Measurements from ENCODE around the gene MYO9A. TPM values are rescaled to one million over a fixed set of nuclear protein-coding genes. Genes with fewer than 3 reads are reported as not detected.

Gene MYO9A
- total and polyA plus RNA-seq, 5 donors: 4.9 to 35.8 (median 33.9) TPM

DNA sequence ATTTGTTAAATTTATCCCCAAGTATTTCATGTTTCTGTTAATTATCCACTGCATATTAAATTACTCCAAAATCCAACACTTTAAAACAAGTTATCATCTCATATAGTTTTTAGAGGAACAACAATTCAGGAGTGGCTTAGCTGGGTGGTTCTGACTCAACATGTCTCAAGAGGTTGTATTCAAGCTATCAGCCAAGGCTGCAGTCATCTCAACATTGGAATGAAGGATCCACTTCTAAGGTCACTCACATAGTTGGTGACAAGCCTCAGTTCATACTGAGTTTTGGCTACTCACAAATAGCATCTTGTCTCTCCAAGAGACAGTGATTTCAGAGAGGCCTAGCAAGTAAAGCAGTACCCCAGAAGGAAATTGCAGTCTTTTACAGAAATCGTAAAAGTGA lies 172.9 kb downstream of the MYO9A start:
- DNase-seq (no peak), ATAC-seq (no peak)
- Histone ChIP-seq H3K27ac (ENCODE audit: low read length) (no peak overlapping the region), H3K4me3 (ENCODE audit: low read length) (no peak overlapping the region), H3K4me1 (ENCODE audit: control insufficient read depth, insufficient read depth, low read length) (no peaks in the 10 kb centered on the region), H3K9me3 (ENCODE audit: control insufficient read depth, low read length) (no peaks in the 10 kb centered on the region), H3K27me3 (ENCODE audit: control insufficient read depth, insufficient read depth) (no peaks in the 10 kb centered on the region)
- intact Hi-C loops (cut with DNase I): no loop called here
- 91% methylated on average over 1 of the region's 1 CpG for WGBS

DNA sequence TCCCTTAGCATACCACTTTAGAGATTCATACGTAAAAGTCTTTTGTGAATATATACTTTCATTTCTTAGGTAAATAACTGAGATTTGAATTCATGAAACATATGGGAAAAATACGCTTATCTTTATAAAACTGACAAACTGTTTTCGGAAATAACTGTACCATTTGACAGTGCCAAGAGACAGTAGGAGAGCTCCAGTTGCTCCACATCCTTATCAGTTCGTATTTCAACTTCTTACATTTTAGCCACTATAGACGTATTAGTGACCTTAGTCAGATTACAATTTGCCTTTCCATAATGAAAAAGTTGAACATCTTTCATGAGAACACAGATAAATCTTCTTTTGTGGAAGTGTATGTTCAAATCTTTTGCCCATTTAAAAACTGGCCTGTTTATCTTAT lies 174.1 kb downstream of the MYO9A start:
- intact Hi-C loops (cut with DNase I): no loop called here
- 81% methylated on average over 5 of the region's 5 CpGs for WGBS
- no peak for ATAC-seq
- no peak overlapping the region for H3K27ac ChIP-seq (ENCODE audit: low read length)
- H3K27me3 ChIP-seq (ENCODE audit: control insufficient read depth, insufficient read depth): no peaks in the 10 kb centered on the region
- H3K4me1 ChIP-seq (ENCODE audit: control insufficient read depth, insufficient read depth, low read length): no peaks in the 10 kb centered on the region
- DNase-seq: no peak
- H3K4me3 ChIP-seq (ENCODE audit: low read length): no peak overlapping the region
- no peaks in the 10 kb centered on the region for H3K9me3 ChIP-seq (ENCODE audit: control insufficient read depth, low read length)

DNA sequence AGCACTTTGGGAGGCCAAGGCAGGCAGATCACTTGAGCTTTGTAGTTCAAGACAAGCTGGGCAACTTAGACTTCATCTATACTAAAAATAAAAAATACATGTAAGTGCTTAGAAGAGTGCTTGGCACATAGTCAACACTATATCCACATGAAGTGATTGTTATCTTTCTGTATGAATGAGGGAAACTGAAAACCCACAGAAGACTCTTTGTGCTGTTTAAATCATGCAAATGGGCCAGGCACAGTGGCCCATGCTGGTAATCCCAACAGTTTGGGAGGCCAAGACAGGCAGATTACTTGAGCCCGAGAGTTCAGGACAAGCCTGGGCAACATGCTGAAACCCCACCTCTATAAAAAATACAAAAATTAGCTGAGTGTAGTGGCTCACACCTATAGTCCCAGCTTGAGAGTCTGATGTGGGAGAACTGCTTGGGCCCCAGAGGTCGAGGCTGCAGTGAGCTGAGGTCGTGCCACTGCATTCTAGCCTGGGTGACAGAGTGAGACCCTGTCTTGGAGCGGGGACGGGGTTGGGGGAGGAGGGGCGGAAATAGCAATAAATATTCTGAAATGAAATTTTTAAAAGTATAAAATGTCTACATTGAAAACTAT lies 177.9 kb downstream of the MYO9A start:
- ATAC-seq: no peak
- Histone ChIP-seq H3K4me3 (ENCODE audit: low read length) (no peak overlapping the region), H3K27me3 (ENCODE audit: control insufficient read depth, insufficient read depth) (no peaks in the 10 kb centered on the region), H3K4me1 (ENCODE audit: control insufficient read depth, insufficient read depth, low read length) (no peaks in the 10 kb centered on the region), H3K27ac (ENCODE audit: low read length) (no peak overlapping the region), H3K9me3 (ENCODE audit: control insufficient read depth, low read length) (no peaks in the 10 kb centered on the region)
- intact Hi-C loops (cut with DNase I): no loop called here
- 91% methylated on average over 6 of the region's 6 CpGs for WGBS
- no peak for DNase-seq

DNA sequence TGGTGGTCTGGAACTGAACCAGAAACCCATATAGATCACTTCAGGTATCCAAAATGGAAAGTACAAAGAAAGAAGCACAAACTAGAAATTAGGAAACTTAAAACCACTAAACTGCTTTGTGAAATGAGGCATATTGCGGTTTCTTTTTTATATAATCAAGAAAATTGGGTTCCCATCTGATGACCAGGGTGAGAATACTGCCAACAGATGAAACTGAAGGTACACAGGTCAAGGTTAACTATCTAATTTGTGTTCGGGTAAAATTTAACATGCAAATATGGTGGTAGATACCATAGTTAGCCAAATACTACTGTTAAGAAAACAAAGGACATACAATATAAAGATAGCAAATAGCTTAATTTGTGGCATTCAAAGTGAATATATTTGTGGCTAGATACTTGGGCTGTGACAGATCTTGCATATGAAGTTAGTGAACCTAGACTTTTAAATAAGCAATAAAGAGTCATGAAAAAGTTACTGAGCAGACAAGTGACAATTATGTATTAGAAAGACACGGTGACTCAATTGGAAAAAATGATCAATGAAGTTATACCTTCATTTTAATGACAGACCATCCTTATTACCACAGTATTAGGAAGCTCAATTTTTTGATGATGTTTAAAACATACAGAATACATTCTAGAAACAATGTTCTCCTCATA lies 180.2 kb downstream of the MYO9A start:
- Histone ChIP-seq H3K4me3 (ENCODE audit: low read length) (no peak overlapping the region), H3K27me3 (ENCODE audit: control insufficient read depth, insufficient read depth) (no peaks in the 10 kb centered on the region), H3K9me3 (ENCODE audit: control insufficient read depth, low read length) (no peaks in the 10 kb centered on the region), H3K27ac (ENCODE audit: low read length) (no peak overlapping the region), H3K4me1 (ENCODE audit: control insufficient read depth, insufficient read depth, low read length) (no peaks in the 10 kb centered on the region)
- intact Hi-C loops (cut with DNase I): no loop called here
- ATAC-seq (no peak), DNase-seq (no peak)
- 93% methylated on average over 3 of the region's 3 CpGs for WGBS

DNA sequence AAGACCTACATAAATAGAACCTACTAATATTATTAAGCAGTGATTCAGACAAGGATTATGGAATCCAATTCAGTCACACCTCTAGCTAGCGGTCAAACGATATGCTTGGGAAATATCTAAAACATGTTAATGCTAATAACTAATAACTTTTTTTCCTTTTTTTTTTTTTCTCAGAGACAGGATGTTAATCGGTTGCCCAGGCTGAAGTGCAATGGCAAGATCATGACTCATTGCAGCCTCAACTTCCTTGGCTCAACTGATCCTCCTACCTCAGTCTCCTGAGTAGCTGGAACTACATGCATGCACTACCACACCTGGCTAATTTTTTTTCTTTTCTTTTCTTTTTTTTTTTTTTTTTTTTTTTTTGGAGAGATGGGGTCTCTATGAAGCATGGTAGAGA lies 183.5 kb downstream of the MYO9A start:
- DNase-seq (no peak), ATAC-seq (no peak)
- Histone ChIP-seq H3K4me1 (ENCODE audit: control insufficient read depth, insufficient read depth, low read length) (no peaks in the 10 kb centered on the region), H3K27me3 (ENCODE audit: control insufficient read depth, insufficient read depth) (no peaks in the 10 kb centered on the region), H3K4me3 (ENCODE audit: low read length) (no peak overlapping the region), H3K9me3 (ENCODE audit: control insufficient read depth, low read length) (no peaks in the 10 kb centered on the region), H3K27ac (ENCODE audit: low read length) (no peak overlapping the region)
- intact Hi-C loops (cut with DNase I): no loop called here
- WGBS: 81% methylated on average over 3 of the region's 3 CpGs

DNA sequence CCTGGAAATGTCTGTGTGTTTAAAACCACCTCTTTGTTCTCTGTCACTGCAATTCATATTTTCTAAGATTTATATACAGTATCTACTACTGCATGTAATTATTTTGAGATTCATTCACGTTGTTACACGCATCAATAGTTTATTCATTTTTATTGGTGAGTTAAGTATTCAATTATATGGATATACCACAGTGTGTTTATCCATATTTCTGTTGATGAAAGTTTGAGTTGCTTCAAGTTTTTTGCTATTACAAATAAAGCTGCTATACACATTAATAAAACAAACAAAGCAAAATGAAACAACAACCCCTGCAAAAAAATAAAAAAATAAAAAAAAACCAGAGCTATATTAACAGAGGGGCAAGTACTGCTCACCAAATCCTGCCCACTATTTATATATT lies 185.3 kb downstream of the MYO9A start:
- no peak overlapping the region for H3K27ac ChIP-seq (ENCODE audit: low read length)
- 94% methylated on average over 2 of the region's 2 CpGs for WGBS
- H3K4me1 ChIP-seq (ENCODE audit: control insufficient read depth, insufficient read depth, low read length): no peaks in the 10 kb centered on the region
- no peak overlapping the region for H3K4me3 ChIP-seq (ENCODE audit: low read length)
- ATAC-seq (no peak), DNase-seq (no peak)
- intact Hi-C loops (cut with DNase I): no loop called here
- H3K9me3 ChIP-seq (ENCODE audit: control insufficient read depth, low read length): no peaks in the 10 kb centered on the region
- no peaks in the 10 kb centered on the region for H3K27me3 ChIP-seq (ENCODE audit: control insufficient read depth, insufficient read depth)

DNA sequence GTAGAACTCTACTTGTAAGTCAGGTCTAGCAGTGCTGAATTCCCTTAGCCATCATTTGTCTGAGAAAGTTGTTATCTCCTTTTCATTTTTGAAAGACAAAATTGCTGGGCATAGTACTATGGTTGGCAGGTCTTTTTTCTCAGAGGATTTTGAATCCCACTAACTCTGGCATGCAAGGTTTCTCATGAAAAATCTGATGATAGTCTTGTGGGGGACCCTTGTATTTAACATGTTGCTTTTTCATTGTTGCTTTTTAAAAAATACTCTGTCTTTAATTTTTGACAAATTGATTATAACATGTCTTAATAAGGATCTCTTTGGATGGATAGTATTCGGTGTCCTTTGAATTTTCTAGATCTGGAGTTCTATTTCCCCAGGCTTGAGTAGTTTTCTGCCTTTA lies 186.7 kb downstream of the MYO9A start:
- no peak overlapping the region for H3K27ac ChIP-seq (ENCODE audit: low read length)
- no peaks in the 10 kb centered on the region for H3K9me3 ChIP-seq (ENCODE audit: control insufficient read depth, low read length)
- no peak overlapping the region for H3K4me3 ChIP-seq (ENCODE audit: low read length)
- DNase-seq (no peak), ATAC-seq (no peak)
- H3K27me3 ChIP-seq (ENCODE audit: control insufficient read depth, insufficient read depth): no peaks in the 10 kb centered on the region
- WGBS: 96% methylated on average over 1 of the region's 1 CpG
- H3K4me1 ChIP-seq (ENCODE audit: control insufficient read depth, insufficient read depth, low read length): no peaks in the 10 kb centered on the region
- intact Hi-C loops (cut with DNase I): no loop called here

DNA sequence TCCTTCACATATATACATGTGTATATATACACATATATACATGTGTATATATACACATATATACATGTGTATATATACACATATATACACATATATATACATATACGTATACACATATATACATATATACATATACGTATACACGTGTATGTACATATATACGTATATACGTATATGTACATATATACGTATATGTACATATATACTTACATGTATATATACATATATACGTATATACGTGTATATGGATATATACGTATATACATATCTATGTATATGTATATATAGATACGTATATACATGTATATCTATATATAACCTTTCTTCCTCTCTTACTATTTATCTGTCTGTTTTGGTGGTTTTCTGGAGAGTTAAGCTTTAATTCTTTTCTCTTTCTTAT lies 192.8 kb downstream of the MYO9A start:
- Histone ChIP-seq H3K27ac (ENCODE audit: low read length) (no peak overlapping the region), H3K4me1 (ENCODE audit: control insufficient read depth, insufficient read depth, low read length) (no peaks in the 10 kb centered on the region), H3K9me3 (ENCODE audit: control insufficient read depth, low read length) (no peaks in the 10 kb centered on the region), H3K27me3 (ENCODE audit: control insufficient read depth, insufficient read depth) (no peaks in the 10 kb centered on the region), H3K4me3 (ENCODE audit: low read length) (no peak overlapping the region)
- intact Hi-C loops (cut with DNase I): no loop called here
- no peak for DNase-seq
- WGBS: 97% methylated on average over 10 of the region's 10 CpGs
- ATAC-seq: no peak

DNA sequence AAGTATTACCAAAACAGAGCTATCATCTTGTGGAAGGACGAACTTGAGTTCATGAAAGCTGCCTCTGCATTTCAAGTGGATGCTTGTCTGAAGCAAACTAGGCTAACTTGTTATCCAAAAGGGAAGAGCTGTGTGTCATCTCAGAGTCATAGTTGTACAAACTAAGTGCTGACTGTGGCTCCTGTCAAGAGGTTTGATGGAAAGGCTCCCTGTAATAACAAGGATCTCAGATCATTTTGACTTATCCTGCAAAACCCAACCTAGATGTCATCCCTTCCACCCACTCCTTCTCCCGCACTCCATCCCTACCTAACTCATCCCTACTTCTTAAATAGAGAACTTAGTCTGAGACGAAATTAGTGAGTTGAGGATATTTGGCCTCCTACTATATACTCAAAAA lies 196.8 kb downstream of the MYO9A start:
- ATAC-seq: no peak
- no peak for DNase-seq
- no peak overlapping the region for H3K27ac ChIP-seq (ENCODE audit: low read length)
- 89% methylated on average over 3 of the region's 3 CpGs for WGBS
- no peaks in the 10 kb centered on the region for H3K9me3 ChIP-seq (ENCODE audit: control insufficient read depth, low read length)
- no peak overlapping the region for H3K4me3 ChIP-seq (ENCODE audit: low read length)
- intact Hi-C loops (cut with DNase I): no loop called here
- H3K27me3 ChIP-seq (ENCODE audit: control insufficient read depth, insufficient read depth): no peaks in the 10 kb centered on the region
- no peaks in the 10 kb centered on the region for H3K4me1 ChIP-seq (ENCODE audit: control insufficient read depth, insufficient read depth, low read length)

DNA sequence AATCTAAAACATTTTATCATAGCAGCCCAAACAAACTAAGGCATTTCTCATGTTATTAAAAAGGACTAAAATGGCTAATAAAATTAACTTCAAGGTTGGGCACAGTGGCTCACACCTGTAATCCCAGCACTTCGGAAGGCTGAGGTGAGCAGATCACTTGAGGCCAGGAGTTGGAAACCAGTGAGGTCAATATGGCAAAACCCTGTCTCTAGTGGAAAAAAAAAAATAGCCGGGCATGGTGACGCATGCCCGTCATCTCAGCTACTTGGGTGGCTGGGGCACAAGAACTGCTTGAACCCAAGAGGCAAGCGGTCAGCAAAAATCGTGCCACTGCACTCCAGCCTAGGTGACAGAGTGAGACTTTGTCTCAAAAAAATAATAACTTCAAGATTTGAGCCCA lies 197.4 kb downstream of the MYO9A start:
- 97% methylated on average over 6 of the region's 6 CpGs for WGBS
- H3K27me3 ChIP-seq (ENCODE audit: control insufficient read depth, insufficient read depth): no peaks in the 10 kb centered on the region
- no peaks in the 10 kb centered on the region for H3K4me1 ChIP-seq (ENCODE audit: control insufficient read depth, insufficient read depth, low read length)
- intact Hi-C loops (cut with DNase I): no loop called here
- no peak for DNase-seq
- no peak overlapping the region for H3K4me3 ChIP-seq (ENCODE audit: low read length)
- no peaks in the 10 kb centered on the region for H3K9me3 ChIP-seq (ENCODE audit: control insufficient read depth, low read length)
- ATAC-seq: no peak
- no peak overlapping the region for H3K27ac ChIP-seq (ENCODE audit: low read length)

DNA sequence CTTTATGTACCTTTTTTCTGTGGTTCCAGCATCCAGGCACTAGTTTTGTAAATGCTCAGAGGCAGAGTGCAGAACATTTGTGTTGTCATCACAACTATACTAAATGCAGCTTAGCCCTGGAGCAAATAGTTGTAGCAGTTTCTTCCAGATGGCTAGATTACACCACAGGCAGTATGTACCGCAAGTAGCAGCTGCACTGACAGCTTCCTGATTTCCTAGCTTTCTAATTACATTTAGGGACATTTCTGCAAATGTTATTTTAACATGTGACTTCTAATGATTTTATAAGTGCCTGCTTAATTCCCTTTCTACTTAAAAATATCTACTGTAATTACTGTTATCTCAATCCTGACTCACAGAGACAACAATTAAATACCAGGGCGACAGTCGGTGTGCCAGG lies 201.1 kb downstream of the MYO9A start:
- ATAC-seq (no peak), DNase-seq (no peak)
- 75% methylated on average over 3 of the region's 3 CpGs for WGBS
- intact Hi-C loops (cut with DNase I): no loop called here
- Histone ChIP-seq H3K27me3 (ENCODE audit: control insufficient read depth, insufficient read depth) (no peaks in the 10 kb centered on the region), H3K4me1 (ENCODE audit: control insufficient read depth, insufficient read depth, low read length) (no peaks in the 10 kb centered on the region), H3K4me3 (ENCODE audit: low read length) (no peak overlapping the region), H3K9me3 (ENCODE audit: control insufficient read depth, low read length) (no peaks in the 10 kb centered on the region), H3K27ac (ENCODE audit: low read length) (no peak overlapping the region)

DNA sequence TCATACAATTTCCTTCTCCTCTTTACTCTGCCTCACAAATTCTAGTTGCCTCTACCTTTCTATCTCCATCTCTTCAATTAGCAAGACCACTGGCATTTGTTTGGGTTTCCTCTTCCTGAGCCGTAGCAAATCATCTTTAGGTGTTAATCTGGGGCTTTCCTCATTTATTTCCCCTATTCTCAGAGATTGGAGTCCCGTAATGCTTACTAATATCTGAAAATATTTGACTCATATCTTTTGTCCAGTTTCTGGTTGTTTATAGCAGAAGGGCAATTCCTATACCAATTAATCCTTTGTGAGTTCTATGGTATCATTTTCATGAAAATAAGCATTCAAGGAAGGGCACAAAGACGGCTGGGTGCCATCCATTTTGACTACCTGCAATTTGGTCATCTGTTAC lies 203.9 kb downstream of the MYO9A start:
- Histone ChIP-seq H3K27me3 (ENCODE audit: control insufficient read depth, insufficient read depth) (no peaks in the 10 kb centered on the region), H3K9me3 (ENCODE audit: control insufficient read depth, low read length) (no peaks in the 10 kb centered on the region), H3K4me3 (ENCODE audit: low read length) (no peak overlapping the region), H3K27ac (ENCODE audit: low read length) (no peak overlapping the region), H3K4me1 (ENCODE audit: control insufficient read depth, insufficient read depth, low read length) (no peaks in the 10 kb centered on the region)
- WGBS: 95% methylated on average over 3 of the region's 3 CpGs
- intact Hi-C loops (cut with DNase I): no loop called here
- DNase-seq (no peak), ATAC-seq (no peak)
